DMS153 (cell line): ENCODE results near the gene IL21R.

Experiments used
- DNase-seq: peaks from one replicate; lab custom pipeline; 2025; lab: John Stamatoyannopoulos, UW

Gene IL21R

GRCh38 chr16:27401768-27402568, at the start of gene IL21R:
Gene IL21R, plus strand, starts transcription at chr16:27402174. Its CDS starts 27,898 bp downstream, at chr16:27430072.
- DNase-seq = no peak

GRCh38 chr16:27353853-27354252, 48.1 kb upstream of the IL21R start:
- no peak for DNase-seq

- DNase-seq = no peak
Observed at GRCh38 chr16:27355610-27356009, 46.4 kb upstream of the IL21R start.

- no peak for DNase-seq
Observed at GRCh38 chr16:27356794-27357193, 45.2 kb upstream of the IL21R start.

- DNase-seq = no peak
Observed at GRCh38 chr16:27359051-27359450, 42.9 kb upstream of the IL21R start.

GRCh38 chr16:27359615-27360014, 42.4 kb upstream of the IL21R start:
- DNase-seq = no peak

- no peak for DNase-seq
Observed at GRCh38 chr16:27361987-27362386, 40.0 kb upstream of the IL21R start.

- DNase-seq = no peak
Observed at GRCh38 chr16:27362570-27363245, 39.3 kb upstream of the IL21R start.

- DNase-seq = no peak
Observed at GRCh38 chr16:27363246-27363632, 38.7 kb upstream of the IL21R start.

GRCh38 chr16:27363797-27364196, 38.2 kb upstream of the IL21R start:
- no peak for DNase-seq

GRCh38 chr16:27364493-27365141, 37.4 kb upstream of the IL21R start:
- peak; percentile 6 for DNase-seq

- no peak for DNase-seq
Observed at GRCh38 chr16:27365142-27366089, 36.6 kb upstream of the IL21R start.

- no peak for DNase-seq
Observed at GRCh38 chr16:27366687-27367460, 35.1 kb upstream of the IL21R start.

- DNase-seq = peak; percentile 19
Observed at GRCh38 chr16:27367461-27368357, 34.3 kb upstream of the IL21R start.

- no peak for DNase-seq
Observed at GRCh38 chr16:27368358-27368722, 33.6 kb upstream of the IL21R start.

- DNase-seq = no peak
Observed at GRCh38 chr16:27369806-27370205, 32.2 kb upstream of the IL21R start.

- DNase-seq = no peak
Observed at GRCh38 chr16:27370318-27370717, 31.7 kb upstream of the IL21R start.

GRCh38 chr16:27373312-27373711, 28.7 kb upstream of the IL21R start:
- no peak for DNase-seq

GRCh38 chr16:27374221-27374803, 27.7 kb upstream of the IL21R start:
- DNase-seq = no peak
